MM.1S (cell line): ENCODE results near the gene MGAT5.

Experiments used
- EZH2 ChIP-seq: fragments of 300-600 bp; sonication (generic); optimal IDR thresholded peaks from 2 replicates; pipeline ENCODE3; 2017; ENCODE audit warnings: low read depth, mild to moderate bottlenecking, antibody characterized with exemption, low read length, mixed read lengths
- TF ChIP-seq, protein P1 (sequence below): fragments of 300-600 bp; sonication (generic); IDR thresholded peaks from 2 replicates; pipeline ENCODE4 v1.5.1; 2016; ENCODE audit warnings: antibody characterized with exemption, low read length, mixed read lengths

- TF ChIP-seq, protein P1, sequence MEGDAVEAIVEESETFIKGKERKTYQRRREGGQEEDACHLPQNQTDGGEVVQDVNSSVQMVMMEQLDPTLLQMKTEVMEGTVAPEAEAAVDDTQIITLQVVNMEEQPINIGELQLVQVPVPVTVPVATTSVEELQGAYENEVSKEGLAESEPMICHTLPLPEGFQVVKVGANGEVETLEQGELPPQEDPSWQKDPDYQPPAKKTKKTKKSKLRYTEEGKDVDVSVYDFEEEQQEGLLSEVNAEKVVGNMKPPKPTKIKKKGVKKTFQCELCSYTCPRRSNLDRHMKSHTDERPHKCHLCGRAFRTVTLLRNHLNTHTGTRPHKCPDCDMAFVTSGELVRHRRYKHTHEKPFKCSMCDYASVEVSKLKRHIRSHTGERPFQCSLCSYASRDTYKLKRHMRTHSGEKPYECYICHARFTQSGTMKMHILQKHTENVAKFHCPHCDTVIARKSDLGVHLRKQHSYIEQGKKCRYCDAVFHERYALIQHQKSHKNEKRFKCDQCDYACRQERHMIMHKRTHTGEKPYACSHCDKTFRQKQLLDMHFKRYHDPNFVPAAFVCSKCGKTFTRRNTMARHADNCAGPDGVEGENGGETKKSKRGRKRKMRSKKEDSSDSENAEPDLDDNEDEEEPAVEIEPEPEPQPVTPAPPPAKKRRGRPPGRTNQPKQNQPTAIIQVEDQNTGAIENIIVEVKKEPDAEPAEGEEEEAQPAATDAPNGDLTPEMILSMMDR, result no peak
- no peak for TF ChIP-seq EZH2
These were observed 201.1 kb downstream of the MGAT5 start for GRCh38 chr2:134454931-134455330.
